ENCODE measurements around the gene OR2B6. TPM values are rescaled to one million over a fixed set of nuclear protein-coding genes. Genes with fewer than 3 reads are reported as not detected.

Gene OR2B6
- total RNA-seq, 1 donor from 2014 or later: not detected

GRCh38 chr6:28003059-28003458, 46.0 kb downstream of the OR2B6 start:
- no peak for DNase-seq (ENCODE audit: low spot score)
- intact Hi-C loops (cut with micrococcal nuclease): no loop called here
- H3K27ac Mint-ChIP-seq: no peak overlapping the region
- no peaks in the 10 kb centered on the region for H3K36me3 Mint-ChIP-seq (ENCODE audit: low read depth)
- H3K9me3 Mint-ChIP-seq: no peaks in the 10 kb centered on the region
- no peaks in the 10 kb centered on the region for H3K4me1 Mint-ChIP-seq (ENCODE audit: low read depth)
- H3K4me3 Mint-ChIP-seq: no peak overlapping the region
- H3K27me3 Mint-ChIP-seq (ENCODE audit: insufficient read depth): peaks cover 2% of the 10 kb centered on the region

DNA sequence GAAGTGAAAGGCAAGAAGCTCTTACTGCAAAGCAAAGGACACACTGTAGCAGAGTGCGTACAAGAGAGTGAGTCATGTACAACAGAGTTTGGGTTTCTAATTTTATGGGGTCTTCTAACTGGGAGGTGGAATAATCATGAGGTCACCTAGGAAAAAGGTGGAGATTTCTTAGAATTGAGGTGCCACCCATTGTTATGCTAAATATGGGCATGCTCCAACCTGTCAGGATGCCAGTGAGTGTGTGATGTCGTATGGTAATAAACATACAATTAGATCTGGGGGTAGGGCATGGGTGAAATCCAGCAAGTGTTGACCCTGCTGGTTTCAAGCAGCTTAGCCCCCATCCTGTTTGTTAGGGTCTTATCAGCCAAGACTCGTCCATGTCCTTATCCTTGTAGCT, 46.6 kb downstream of the OR2B6 start:
- H3K9me3 Mint-ChIP-seq: no peaks in the 10 kb centered on the region
- no peaks in the 10 kb centered on the region for H3K4me1 Mint-ChIP-seq (ENCODE audit: low read depth)
- DNase-seq (ENCODE audit: low spot score): no peak
- H3K36me3 Mint-ChIP-seq (ENCODE audit: low read depth): no peaks in the 10 kb centered on the region
- no peak overlapping the region for H3K27ac Mint-ChIP-seq
- intact Hi-C loops (cut with micrococcal nuclease): no loop called here
- no peak overlapping the region for H3K4me3 Mint-ChIP-seq
- H3K27me3 Mint-ChIP-seq (ENCODE audit: insufficient read depth): peaks cover 2% of the 10 kb centered on the region

GRCh38 chr6:28004350-28005151, 47.5 kb downstream of the OR2B6 start:
- H3K27ac Mint-ChIP-seq: no peak overlapping the region
- peaks cover 2% of the 10 kb centered on the region for H3K27me3 Mint-ChIP-seq (ENCODE audit: insufficient read depth)
- no peak overlapping the region for H3K4me3 Mint-ChIP-seq
- no peaks in the 10 kb centered on the region for H3K36me3 Mint-ChIP-seq (ENCODE audit: low read depth)
- no peak for DNase-seq (ENCODE audit: low spot score)
- no peaks in the 10 kb centered on the region for H3K4me1 Mint-ChIP-seq (ENCODE audit: low read depth)
- intact Hi-C loops (cut with micrococcal nuclease): no loop called here
- no peaks in the 10 kb centered on the region for H3K9me3 Mint-ChIP-seq

GRCh38 chr6:28005152-28005890, 48.3 kb downstream of the OR2B6 start:
- no peak overlapping the region for H3K4me3 Mint-ChIP-seq
- no peaks in the 10 kb centered on the region for H3K36me3 Mint-ChIP-seq (ENCODE audit: low read depth)
- intact Hi-C loops (cut with micrococcal nuclease): no loop called here
- H3K9me3 Mint-ChIP-seq: no peaks in the 10 kb centered on the region
- no peaks in the 10 kb centered on the region for H3K4me1 Mint-ChIP-seq (ENCODE audit: low read depth)
- no peak overlapping the region for H3K27ac Mint-ChIP-seq
- DNase-seq (ENCODE audit: low spot score): no peak
- H3K27me3 Mint-ChIP-seq (ENCODE audit: insufficient read depth): peaks cover 2% of the 10 kb centered on the region

DNA sequence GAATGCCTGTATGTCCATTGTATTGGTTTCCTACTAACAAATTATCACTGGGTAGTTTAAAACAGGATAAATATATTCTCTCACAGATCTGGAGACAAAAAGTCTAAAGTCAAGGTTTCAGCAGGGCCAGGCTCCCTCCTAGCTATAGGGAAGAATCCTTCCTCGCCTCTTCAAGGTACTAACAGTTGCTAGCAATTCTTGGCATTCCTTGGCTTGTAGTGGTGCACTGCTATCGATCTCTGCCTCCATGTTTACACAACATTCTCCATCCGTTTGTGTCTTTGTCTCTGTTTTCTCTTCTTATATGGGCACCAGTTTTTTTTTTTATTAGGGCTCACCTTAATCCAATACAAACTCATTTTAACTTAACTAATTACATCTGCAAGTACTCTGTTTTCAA, 48.9 kb downstream of the OR2B6 start:
- intact Hi-C loops (cut with micrococcal nuclease): no loop called here
- no peaks in the 10 kb centered on the region for H3K9me3 Mint-ChIP-seq
- H3K4me1 Mint-ChIP-seq (ENCODE audit: low read depth): no peaks in the 10 kb centered on the region
- DNase-seq (ENCODE audit: low spot score): no peak
- H3K36me3 Mint-ChIP-seq (ENCODE audit: low read depth): no peaks in the 10 kb centered on the region
- no peak overlapping the region for H3K27ac Mint-ChIP-seq
- H3K27me3 Mint-ChIP-seq (ENCODE audit: insufficient read depth): no peaks in the 10 kb centered on the region
- H3K4me3 Mint-ChIP-seq: no peak overlapping the region

Other genes starting within 250 kb of the OR2B6 start
- not detected in 2 replicates for gene OR2B2, start 44.8 kb upstream of the OR2B6 start, total RNA-seq
- 0.12 and 0.41 TPM in 2 replicates for gene ZNF165, start 123.3 kb downstream of the OR2B6 start, total RNA-seq
- gene ZSCAN16, start 167.4 kb downstream of the OR2B6 start, total RNA-seq: 4.8 TPM in 2 replicates
- gene ZKSCAN8, start 184.6 kb downstream of the OR2B6 start, total RNA-seq: 18.2 and 18.5 TPM in 2 replicates

All from activated T-helper 1 cell treated with anti-CD3 and anti-CD28 coated beads, Interleukin-12 subunit alpha, Interleukin-12 subunit beta, Interleukin-2, Interleukin-4 antibody, amounts not matched to agents 30 ng/mL and 10 ng/mL and 1 ng/mL, durations not matched to agents 14 hours and 24 hours and 36 hours (primary cell).